Measurements from ENCODE around the gene SEC31B. TPM values are rescaled to one million over a fixed set of nuclear protein-coding genes. Genes with fewer than 3 reads are reported as not detected.

Gene SEC31B
- polyA plus RNA-seq, 3 donors: 0.05 to 50.2 (median 0.09) TPM

- no peaks in the 10 kb centered on the region for H3K27me3 Mint-ChIP-seq (ENCODE audit: low read depth in 3 of 3)
- WGBS (ENCODE audit: insufficient coverage): 93% methylated on average over 2 of the region's 2 CpGs
- intact Hi-C loops (cut with micrococcal nuclease): no loop called here
- H3K4me3 Mint-ChIP-seq: no peak overlapping the region
- Histone ChIP-seq H3K27ac (ENCODE audit: low read depth in 1 of 2, low read length in 2 of 2) (no peak overlapping the region), H3K79me2 (ENCODE audit: insufficient read depth, low read length) (peaks cover 36% of the 10 kb centered on the region), H3K27me3 (ENCODE audit: control insufficient read depth in 2 of 2, insufficient read depth in 2 of 2, low read length in 2 of 2) (no peaks in the 10 kb centered on the region), H3K9me3 (replicated peaks in 1 of 2; ENCODE audit: control insufficient read depth in 1 of 2, insufficient read depth in 1 of 2, low read length in 2 of 2) (no peaks in the 10 kb centered on the region), H3K4me3 (replicated peaks in 1 of 3; ENCODE audit: low read depth in 2 of 3, low read length in 3 of 3) (no peak overlapping the region), H3K4me1 (ENCODE audit: control insufficient read depth in 1 of 2, insufficient read depth in 2 of 2, low read length in 2 of 2) (peaks cover 22 to 33% of the 10 kb centered on the region in 2 donors), H4K20me1 (ENCODE audit: insufficient read depth, low read length) (no peaks in the 10 kb centered on the region), H2AFZ (ENCODE audit: insufficient read depth, low read depth, low read length, poor library complexity, severe bottlenecking) (no peak overlapping the region), H3K36me3 (replicated peaks in 1 of 2; ENCODE audit: control insufficient read depth in 1 of 2, insufficient read depth in 2 of 2, low read length in 2 of 2) (peaks cover 14 to 24% of the 10 kb centered on the region in 2 donors), H3K4me2 (replicated peaks; ENCODE audit: extremely low read depth, low read length, poor library complexity, severe bottlenecking) (no peak overlapping the region), H3K9ac (ENCODE audit: insufficient read depth, low read length, poor library complexity, severe bottlenecking) (no peak overlapping the region)
- peaks cover 6% of the 10 kb centered on the region for H3K4me1 Mint-ChIP-seq
- TF ChIP-seq, protein P1, sequence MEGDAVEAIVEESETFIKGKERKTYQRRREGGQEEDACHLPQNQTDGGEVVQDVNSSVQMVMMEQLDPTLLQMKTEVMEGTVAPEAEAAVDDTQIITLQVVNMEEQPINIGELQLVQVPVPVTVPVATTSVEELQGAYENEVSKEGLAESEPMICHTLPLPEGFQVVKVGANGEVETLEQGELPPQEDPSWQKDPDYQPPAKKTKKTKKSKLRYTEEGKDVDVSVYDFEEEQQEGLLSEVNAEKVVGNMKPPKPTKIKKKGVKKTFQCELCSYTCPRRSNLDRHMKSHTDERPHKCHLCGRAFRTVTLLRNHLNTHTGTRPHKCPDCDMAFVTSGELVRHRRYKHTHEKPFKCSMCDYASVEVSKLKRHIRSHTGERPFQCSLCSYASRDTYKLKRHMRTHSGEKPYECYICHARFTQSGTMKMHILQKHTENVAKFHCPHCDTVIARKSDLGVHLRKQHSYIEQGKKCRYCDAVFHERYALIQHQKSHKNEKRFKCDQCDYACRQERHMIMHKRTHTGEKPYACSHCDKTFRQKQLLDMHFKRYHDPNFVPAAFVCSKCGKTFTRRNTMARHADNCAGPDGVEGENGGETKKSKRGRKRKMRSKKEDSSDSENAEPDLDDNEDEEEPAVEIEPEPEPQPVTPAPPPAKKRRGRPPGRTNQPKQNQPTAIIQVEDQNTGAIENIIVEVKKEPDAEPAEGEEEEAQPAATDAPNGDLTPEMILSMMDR (IDR thresholded peaks at IDR 0.05): no peak
- H3K36me3 Mint-ChIP-seq: peaks cover 14 to 27% of the 10 kb centered on the region in 2 donors
- no peak for DNase-seq
- no peak overlapping the region for H3K27ac Mint-ChIP-seq
- H3K9me3 Mint-ChIP-seq: peaks cover 0 to 5% (median 0%) of the 10 kb centered on the region in 7 donors
Observed at GRCh38 chr10:100534726-100535125, 15.1 kb upstream of the SEC31B start.

DNA sequence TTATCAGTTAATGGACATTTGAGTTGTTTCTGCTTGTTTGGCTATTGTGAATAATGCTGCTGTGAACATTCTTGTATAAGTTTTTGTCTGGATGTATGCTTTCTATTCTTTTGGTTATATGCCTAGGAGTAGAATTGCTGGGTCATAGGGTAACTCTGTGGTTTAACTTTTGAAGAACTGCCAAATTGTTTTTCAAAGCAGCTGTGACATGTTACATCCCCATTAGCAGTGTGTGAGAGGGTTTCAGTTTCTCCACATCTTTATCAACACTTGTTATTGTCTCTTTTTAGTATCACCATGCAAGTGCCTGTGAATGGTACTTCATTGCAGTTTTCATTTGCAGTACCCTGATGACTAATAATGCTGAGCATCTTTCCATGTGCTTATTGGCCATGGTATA is 12.1 kb upstream of the SEC31B start:
- Histone ChIP-seq H3K4me1 (ENCODE audit: control insufficient read depth in 1 of 2, insufficient read depth in 2 of 2, low read length in 2 of 2) (peaks cover 29 to 37% of the 10 kb centered on the region in 2 donors), H3K27me3 (ENCODE audit: control insufficient read depth in 2 of 2, insufficient read depth in 2 of 2, low read length in 2 of 2) (no peaks in the 10 kb centered on the region), H3K9me3 (replicated peaks in 1 of 2; ENCODE audit: control insufficient read depth in 1 of 2, insufficient read depth in 1 of 2, low read length in 2 of 2) (no peaks in the 10 kb centered on the region), H3K9ac (ENCODE audit: insufficient read depth, low read length, poor library complexity, severe bottlenecking) (no peak overlapping the region), H3K36me3 (replicated peaks in 1 of 2; ENCODE audit: control insufficient read depth in 1 of 2, insufficient read depth in 2 of 2, low read length in 2 of 2) (peaks cover 4 to 7% of the 10 kb centered on the region in 2 donors), H3K79me2 (ENCODE audit: insufficient read depth, low read length) (peaks cover 41% of the 10 kb centered on the region), H3K27ac (ENCODE audit: low read depth in 1 of 2, low read length in 2 of 2) (no peak overlapping the region), H2AFZ (ENCODE audit: insufficient read depth, low read depth, low read length, poor library complexity, severe bottlenecking) (no peak overlapping the region), H4K20me1 (ENCODE audit: insufficient read depth, low read length) (no peaks in the 10 kb centered on the region), H3K4me2 (replicated peaks; ENCODE audit: extremely low read depth, low read length, poor library complexity, severe bottlenecking) (no peak overlapping the region), H3K4me3 (replicated peaks in 1 of 3; ENCODE audit: low read depth in 2 of 3, low read length in 3 of 3) (no peak overlapping the region)
- TF ChIP-seq, protein P1 (IDR thresholded peaks at IDR 0.05): no peak
- intact Hi-C loops (cut with micrococcal nuclease): no loop called here
- DNase-seq: no peak
- peaks cover 0 to 5% (median 0%) of the 10 kb centered on the region in 7 donors for H3K9me3 Mint-ChIP-seq
- H3K27ac Mint-ChIP-seq: no peak overlapping the region
- peaks cover 4 to 8% of the 10 kb centered on the region in 2 donors for H3K36me3 Mint-ChIP-seq
- H3K4me1 Mint-ChIP-seq: peaks cover 18% of the 10 kb centered on the region
- H3K27me3 Mint-ChIP-seq (ENCODE audit: low read depth in 3 of 3): peaks cover 0 to 4% (median 0%) of the 10 kb centered on the region in 3 donors
- no peak overlapping the region for H3K4me3 Mint-ChIP-seq

All from CD14-positive monocyte (primary cell).